Activated CD4-positive, CD25-positive, alpha-beta regulatory T cell treated with anti-CD3 and anti-CD28 coated beads, Interleukin-2, amount 50 U/mL, for 72 hours (primary cell): Measurements from ENCODE around the gene JCAD.

Source experiments
- DNase-seq: peaks from one replicate; pipeline ENCODE4 v3.0.0; 2021

JCAD gene

DNA sequence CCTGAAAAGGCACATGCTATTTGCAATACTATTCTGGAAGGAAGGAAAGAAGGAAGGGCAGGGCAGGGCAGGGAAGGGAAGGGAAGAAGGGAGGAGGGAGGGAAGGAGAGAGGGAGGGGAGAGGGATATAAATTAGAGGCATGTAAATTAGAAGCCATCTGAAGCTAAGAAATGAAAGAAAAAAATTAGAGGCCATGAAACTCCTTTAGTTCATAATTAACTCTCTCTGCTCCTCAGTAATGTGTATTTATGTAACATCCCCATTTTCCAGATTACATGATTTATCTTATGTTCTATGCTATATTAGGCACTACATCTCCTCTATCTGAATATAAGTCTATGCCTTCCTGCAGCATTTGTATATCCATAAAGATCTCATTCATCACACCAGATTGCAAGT lies 12.7 kb upstream of the JCAD start:
- no peak for DNase-seq

- DNase-seq: no peak
Measured at GRCh38 chr10:30070001-30070685, 10.8 kb upstream of the JCAD start.

DNA sequence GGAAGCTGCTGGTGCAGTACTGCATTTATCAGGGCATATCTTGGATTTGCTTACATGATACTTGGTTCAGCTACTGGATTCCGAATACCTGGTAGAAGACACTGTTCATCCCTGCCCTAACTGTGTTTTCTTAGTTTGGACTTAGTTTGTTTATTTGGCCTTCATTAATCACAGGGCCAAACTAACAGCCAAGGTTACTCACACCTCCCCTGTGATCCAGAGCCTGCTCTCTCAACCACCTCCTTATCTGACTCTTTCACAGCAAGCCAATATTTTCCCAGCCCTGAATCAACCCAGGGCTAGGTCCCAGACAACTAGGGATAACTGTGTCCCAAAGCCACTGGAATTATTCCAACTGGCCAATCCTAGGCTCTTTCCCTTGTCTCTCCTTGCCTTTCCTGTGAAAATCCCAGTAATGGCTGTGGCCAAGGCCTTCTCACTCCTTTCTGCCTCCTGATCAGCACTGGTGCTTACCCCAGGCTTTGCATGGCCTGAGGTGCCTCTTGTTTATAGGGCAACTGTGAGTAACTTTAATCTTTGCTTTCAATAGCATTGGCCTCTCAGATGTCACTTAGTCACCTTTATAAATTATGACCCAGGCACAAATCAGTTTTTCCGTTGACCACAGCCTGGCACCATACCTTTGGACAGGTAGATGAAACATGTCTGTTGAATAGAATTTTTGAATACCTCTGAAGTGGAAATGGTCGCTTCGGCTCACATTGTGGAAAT lies 9.3 kb upstream of the JCAD start:
- no peak for DNase-seq

GRCh38 chr10:30063099-30063498 lies 3.7 kb upstream of the JCAD start:
- no peak for DNase-seq

DNA sequence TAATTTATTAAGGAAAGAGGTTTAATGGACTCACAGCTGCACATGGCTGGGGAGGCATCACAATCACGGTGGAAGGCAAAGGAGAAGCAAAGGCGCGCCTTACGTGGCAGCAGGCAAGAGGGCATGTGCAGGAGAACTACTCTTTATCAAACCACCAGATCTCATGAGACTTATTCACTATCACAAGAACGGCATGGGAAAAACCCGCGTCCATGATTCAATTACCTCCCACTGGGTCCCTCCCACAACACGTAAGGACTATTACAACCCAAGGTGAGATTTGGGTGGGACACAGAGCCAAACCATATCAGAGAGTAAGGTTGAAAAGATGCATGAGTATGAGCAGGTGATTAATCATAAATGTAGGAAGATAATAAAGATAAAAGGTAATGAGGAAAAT lies 3.2 kb upstream of the JCAD start:
- DNase-seq: no peak

DNA sequence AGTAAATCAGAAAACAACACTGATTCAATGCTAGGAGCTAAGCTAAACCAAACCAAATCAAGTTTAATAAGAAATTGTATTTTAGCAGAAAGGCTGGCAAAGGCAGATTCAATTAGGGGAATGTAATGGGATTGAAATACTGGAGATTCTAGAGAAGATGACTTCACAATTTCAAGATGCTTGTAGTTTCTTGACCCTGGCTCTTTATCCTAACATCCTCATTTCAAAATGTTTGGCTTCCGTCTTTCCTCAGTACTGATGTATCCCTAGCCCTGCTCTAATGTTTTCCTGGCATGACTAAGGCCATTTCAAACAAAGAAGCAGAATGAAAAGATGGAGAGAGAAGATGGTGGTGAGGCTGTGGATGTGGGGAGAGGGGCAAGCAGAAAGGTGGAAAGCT lies 2.7 kb upstream of the JCAD start:
- DNase-seq: no peak

DNA sequence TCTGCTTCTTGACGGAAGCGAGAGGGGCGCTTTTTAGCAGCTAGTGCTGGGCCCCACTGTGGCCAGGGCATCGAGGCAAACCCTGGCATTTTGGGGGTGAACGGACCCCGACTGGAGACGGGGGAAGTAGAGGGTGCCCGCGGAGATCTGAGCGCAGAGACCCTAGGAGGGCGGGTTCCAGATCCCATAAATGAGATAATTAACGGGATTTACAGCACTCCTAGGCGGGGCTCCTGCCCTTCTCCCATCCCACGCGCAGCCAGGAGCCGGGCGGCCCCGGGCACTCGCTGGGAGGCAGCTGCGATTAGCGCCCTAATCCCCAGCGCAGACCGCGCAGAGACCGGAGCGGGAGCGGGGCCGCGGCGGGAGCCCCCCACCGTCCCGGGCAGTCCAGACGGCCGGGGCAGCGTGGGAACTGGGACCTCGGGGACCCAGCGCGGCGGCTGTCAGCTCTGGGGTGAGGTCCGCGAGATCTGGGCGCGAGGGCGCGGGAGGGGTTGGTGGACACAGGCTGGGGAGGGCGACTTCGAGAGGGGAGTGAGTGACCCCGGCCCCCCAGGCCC lies 735 bp downstream of the JCAD start:
- DNase-seq: no peak

- DNase-seq: no peak
Measured at GRCh38 chr10:30057894-30058556, 1.4 kb downstream of the JCAD start.

GRCh38 chr10:30057421-30057841 lies 2.0 kb downstream of the JCAD start:
- DNase-seq: no peak

- no peak for DNase-seq
Measured at GRCh38 chr10:30056767-30057355, 2.5 kb downstream of the JCAD start.

DNA sequence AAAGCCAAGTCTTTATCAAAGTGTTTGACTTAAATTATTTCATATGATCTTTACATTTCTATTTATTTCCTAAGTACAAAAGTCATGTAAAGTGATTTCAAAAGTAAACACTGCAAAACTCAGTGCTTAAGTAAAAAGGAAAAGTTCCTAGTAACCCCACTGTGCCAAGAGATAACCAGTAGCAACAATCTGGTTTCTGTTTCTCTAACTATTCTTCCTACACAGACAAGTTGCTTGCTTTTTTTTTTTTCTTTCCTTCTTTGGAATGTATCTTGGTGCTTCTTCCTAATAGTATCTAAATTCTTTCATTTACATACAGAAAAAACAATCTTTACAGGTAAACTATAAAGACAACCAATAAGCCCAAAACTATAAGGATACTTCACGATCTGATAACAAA lies 3.1 kb downstream of the JCAD start:
- no peak for DNase-seq

DNA sequence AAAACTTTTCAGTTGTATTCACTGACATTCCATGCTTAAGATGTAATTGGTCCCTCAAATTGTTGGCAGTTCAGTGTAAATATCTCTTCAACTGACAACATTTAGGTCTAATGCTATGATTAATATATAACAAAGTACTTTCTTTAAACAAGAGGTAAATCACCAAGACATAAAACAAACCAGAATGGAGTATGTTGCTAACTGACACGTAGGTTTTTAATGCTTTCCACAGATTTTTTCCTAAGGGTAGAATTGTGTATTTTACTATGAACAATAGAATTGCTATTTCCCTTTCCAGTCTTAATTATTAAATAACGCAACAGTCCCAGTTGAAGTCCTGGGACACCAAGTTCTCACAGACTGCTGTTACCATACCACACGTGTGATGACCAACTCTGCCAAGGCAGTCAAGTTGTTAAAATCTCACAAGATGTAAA lies 4.1 kb downstream of the JCAD start:
- DNase-seq: no peak

DNA sequence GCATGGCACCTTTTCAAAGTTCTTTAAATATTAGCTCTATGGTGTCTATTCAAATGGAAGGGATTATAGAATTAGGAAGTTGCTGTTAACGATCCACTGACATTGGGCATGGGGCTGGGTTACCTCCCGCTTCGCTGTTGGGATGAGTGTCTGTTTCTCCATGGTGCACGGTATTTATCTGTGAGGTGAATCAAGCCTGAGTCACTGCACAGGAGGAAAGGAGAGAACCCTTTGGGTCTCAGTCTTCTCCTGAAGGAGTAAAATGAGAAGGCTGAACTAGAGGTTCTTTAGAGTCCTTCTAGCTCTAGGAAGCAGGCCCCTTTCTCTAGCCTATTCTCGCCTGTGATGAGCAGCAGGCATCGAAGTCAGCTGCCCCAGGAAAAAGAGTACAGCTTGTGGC lies 7.3 kb downstream of the JCAD start:
- no peak for DNase-seq

- no peak for DNase-seq
Measured at GRCh38 chr10:30051220-30051619, 8.2 kb downstream of the JCAD start.

- no peak for DNase-seq
Measured at GRCh38 chr10:30050411-30050810, 9.0 kb downstream of the JCAD start.

DNA sequence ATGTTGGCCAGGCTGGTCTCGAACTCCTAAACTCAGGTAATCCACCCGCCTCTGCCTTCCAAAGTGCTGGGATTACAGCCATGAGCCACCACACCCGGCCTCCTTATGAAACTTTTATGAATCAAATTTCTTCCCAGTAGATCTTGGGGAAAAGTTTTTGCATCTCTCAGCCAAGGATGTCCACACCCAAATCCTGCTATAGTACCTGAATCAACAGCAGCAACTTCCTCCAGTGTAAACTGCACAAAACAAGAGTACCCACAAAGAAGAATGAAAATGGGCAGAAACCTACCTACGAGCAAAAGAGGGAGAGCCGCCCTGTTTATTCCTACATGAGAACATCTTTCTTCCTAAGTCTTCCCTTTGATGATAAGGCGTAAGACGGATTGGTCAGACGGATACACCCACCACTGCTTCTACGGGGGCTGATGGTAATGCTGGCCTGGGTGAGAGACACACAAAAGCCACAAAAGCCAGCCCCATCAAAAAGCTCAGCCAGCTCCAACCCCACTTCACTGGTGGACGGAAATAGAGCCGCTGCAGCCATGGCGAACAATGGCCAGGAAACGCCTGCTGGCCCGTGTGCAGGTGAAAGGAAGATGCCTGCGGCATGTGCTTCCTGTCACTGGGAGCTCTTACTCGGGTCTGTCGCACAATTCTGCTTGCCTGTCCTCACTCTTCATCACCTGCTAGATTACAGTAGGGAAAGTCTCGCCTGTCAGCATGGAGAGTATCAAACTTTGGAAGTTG lies 10.4 kb downstream of the JCAD start:
- DNase-seq: no peak

GRCh38 chr10:30047924-30048531 lies 11.4 kb downstream of the JCAD start:
- DNase-seq: no peak

DNA sequence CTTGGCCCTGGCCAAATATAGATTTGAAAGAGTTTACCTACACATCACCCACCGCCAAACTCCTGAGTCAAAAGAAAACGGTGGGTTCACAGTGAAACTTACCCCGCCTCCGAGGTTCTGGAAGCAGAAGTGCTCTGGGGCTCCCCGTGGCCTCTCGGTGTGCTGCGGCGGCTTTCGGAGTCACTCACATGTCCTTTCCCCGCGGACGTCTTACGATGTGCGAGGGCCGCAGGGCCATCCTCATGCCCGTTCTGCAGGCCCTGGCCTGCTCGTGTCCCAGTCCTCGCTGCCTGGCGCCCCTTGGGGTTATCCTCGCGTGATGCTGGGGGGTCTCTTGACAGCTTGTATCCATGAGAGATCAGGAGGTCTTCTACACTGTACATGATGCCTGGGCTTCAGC lies 12.0 kb downstream of the JCAD start:
- no peak for DNase-seq

GRCh38 chr10:30046476-30046875 lies 12.9 kb downstream of the JCAD start:
- no peak for DNase-seq

DNA sequence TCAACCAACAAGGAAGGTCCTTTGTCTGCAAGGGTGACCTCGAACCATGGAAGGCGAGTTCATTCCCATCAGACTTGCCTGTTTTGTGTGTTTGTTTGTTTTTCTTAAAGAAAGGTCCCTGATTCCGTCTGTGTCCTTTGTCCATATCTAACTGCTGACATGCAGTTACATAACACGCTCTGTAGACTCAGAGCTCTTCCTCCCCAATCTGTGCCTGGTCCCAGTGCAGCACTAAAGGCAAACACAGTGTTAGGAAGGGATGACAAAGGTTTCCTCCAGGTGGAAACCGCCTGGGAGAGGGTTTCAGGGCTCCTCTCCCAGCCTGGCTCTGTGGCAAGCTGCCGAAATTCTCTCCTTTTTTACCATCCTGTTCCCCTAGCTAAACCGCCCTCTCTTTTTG lies 13.4 kb downstream of the JCAD start:
- no peak for DNase-seq

GRCh38 chr10:30043476-30044270 lies 15.7 kb downstream of the JCAD start:
- no peak for DNase-seq
